HUES6 (cell line): ENCODE results near the gene ANO10.
"Not testable (repeated sequence)": the region's sequence is repeated elsewhere in the genome, so short reads cannot be mapped to it uniquely, and the experiment has no call there.

Experiments
- H3K27ac ChIP-seq: 2 replicates; pipeline ENCODE4 v1.7.0; 2013; ENCODE audit warnings: low read depth, mild to moderate bottlenecking, low read length, inconsistent platforms
- H3K27me3 ChIP-seq: 2 replicates; pipeline ENCODE4 v1.6.1; 2013; ENCODE audit warnings: low read length; ENCODE audit not compliant: control insufficient read depth, insufficient read depth
- H3K36me3 ChIP-seq: 2 replicates; pipeline ENCODE4 v1.6.1; 2013; ENCODE audit warnings: low read length; ENCODE audit not compliant: control insufficient read depth, insufficient read depth
- H3K4me1 ChIP-seq: 2 replicates; pipeline ENCODE4 v1.6.1; 2013; ENCODE audit warnings: low read length; ENCODE audit not compliant: control insufficient read depth, insufficient read depth
- H3K4me3 ChIP-seq: 2 replicates; pipeline ENCODE4 v1.5.1; 2013; ENCODE audit warnings: low read depth, low read length
- H3K9ac ChIP-seq: one replicate; pipeline ENCODE4 v1.6.1; 2013; ENCODE audit warnings: mild to moderate bottlenecking, low read length
- H3K9me3 ChIP-seq: 2 replicates; pipeline ENCODE4 v1.6.1; 2013; ENCODE audit warnings: low read depth, low read length; ENCODE audit not compliant: control insufficient read depth, insufficient read depth

Gene ANO10

DNA sequence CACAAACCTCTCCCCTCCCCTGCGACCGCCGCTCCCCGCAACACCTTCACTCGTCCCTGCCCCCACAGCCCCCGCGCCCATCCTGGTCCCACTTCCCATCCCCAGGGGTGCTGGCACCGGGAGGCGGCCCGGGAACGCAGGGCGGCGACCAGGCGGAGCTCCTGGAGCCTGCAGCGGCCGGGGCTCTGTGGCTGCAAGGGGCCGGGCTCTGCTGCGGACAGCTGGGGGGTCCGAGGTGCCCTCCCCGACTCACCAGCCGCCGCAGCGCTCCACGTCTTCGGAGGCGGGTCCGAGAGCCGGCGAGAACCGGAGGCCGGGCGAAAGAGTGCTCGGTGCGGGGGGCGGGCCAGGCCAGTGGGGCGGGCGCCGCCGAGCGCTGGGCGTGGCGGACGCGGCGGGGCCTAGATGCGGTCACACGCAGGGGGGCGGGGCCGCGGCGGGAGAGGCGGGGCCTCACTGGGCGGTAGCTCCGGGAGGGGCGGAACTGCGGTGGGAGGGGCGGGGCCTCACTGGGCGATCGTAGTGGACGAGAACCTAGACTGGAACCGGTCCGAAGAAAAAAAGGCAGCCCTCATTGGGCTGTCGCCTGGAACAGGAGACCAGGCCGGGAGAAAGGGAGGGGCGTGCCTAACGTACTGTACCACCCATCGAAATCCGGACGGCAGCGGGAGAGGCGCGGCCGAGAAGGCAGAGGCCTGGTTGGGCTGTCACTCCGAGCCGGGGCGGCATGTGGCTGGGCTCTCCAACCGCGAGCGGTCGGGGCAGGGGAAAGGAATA lies at the start of gene ANO10:
Gene ANO10, minus strand, starts transcription at position 356 of the 777 bp plus-strand sequence. CDS start 16,159 bp downstream, outside the sequence.
- H3K36me3 ChIP-seq, result no peaks in the 10 kb centered on the region
- peak within 1 kb of the TSS; percentile 81 for H3K27ac ChIP-seq
- peaks cover under 1% of the 10 kb centered on the region; the same call in 1 of the 2 replicates for H3K9me3 ChIP-seq
- H3K4me3 ChIP-seq, result peak within 1 kb of the TSS; percentile 95
- H3K4me1 ChIP-seq, result peaks cover 4% of the 10 kb centered on the region; the same call in 1 of the 2 replicates
- H3K9ac ChIP-seq, result peak within 1 kb of the TSS; percentile 79
- no peaks in the 10 kb centered on the region for H3K27me3 ChIP-seq

DNA sequence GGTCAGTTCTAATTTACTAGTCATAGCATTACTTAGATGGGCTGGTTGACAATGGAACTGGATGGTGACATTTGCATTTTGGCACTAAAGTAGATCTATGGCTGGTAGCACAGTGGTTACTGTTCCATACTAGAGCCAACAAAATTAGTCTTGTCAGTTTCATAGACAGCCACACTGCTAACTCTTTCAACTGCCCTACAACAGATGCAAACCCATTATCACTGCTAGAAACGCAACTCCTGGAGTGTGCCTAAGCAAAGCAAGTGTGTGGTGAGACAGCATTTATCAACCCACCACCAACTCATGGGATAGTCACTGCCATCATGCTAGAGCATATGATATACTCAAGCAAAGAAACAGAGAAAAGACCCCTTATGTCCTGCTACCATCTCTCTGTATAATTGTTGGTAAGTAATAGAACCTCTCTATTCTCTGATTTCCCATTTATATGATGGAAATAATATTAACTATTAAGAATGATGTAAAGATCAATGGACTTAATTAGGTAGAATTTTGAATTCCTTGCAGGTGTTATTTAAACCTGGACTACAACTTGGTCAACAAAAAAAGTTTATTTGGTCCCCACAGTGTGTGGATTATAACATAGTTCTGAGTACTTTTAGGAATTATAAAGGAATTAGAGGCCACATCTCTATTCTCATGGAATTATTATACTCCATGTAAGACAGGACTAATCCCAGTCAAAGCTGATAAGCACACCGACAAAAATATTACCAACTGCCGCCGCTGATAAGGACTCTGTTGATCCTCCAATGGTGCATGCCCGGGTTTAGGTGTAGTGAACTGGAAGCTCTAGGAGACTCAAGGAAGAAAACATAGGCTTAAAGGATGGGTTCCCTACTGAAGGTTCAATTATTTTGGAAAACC lies 49.1 kb upstream of the ANO10 start:
- H3K4me1 ChIP-seq, result no peaks in the 10 kb centered on the region; the same call in 1 of the 2 replicates
- no peak overlapping the region for H3K9ac ChIP-seq
- no peak overlapping the region for H3K27ac ChIP-seq
- no peaks in the 10 kb centered on the region for H3K9me3 ChIP-seq
- no peaks in the 10 kb centered on the region for H3K27me3 ChIP-seq
- no peak overlapping the region for H3K4me3 ChIP-seq
- H3K36me3 ChIP-seq, result no peaks in the 10 kb centered on the region

DNA sequence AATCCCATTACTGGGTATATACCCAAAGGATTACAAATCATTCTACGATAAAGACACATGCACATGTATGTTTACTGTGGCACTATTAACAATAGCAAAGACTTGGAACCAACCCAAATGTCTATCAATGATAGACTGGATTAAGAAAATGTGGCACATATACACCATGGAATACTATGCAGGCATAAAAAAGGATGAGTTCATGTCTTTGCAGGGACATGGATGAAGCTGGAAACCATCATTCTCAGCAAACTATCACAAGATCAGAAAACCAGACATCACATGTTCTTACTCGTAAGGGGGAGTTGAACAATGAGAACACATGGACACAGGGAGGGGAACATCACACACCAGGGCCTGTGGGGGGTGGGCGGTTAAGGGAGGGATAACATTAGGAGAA lies 43.2 kb upstream of the ANO10 start:
- not testable (repeated sequence) for H3K4me3 ChIP-seq, H3K27ac ChIP-seq, H3K27me3 ChIP-seq, H3K36me3 ChIP-seq, H3K9me3 ChIP-seq, H3K9ac ChIP-seq, H3K4me1 ChIP-seq

- H3K9ac ChIP-seq, H3K4me1 ChIP-seq, H3K4me3 ChIP-seq, H3K27me3 ChIP-seq, H3K36me3 ChIP-seq, H3K9me3 ChIP-seq, H3K27ac ChIP-seq: not testable (repeated sequence)
Measured at GRCh38 chr3:43661376-43661775, 39.6 kb upstream of the ANO10 start.

DNA sequence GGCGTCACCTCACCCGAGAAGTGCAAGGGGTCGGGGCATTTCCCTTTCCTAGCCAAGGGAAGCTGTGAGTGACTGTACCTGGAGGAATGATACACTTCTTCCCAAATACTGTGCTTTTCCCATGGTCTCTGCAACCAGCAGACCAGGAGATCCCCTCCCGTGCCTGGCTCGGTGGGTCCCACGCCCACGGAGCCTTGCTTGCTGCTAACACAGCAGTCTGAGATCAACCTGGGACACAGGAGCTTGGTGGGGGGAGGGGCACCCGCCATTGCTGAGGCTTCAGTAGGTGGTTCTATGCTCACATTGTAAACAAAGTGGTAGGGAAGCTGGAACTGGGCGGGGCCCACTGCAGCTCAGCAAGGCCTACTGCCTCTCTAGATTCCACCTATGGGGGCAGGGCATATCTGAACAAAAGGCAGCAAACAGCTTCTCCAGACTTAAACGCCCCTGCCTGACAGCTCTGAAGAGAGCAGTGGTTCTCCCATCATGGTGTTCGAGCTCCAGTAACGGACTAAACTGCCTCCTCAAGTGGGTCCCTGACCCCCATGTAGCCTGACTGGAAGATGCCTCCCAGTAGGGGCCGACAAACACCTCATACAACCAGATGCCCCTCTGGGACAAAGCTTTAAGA lies 37.6 kb upstream of the ANO10 start:
- H3K27ac ChIP-seq, result no peak overlapping the region
- H3K36me3 ChIP-seq, result no peaks in the 10 kb centered on the region
- no peaks in the 10 kb centered on the region; the same call in 1 of the 2 replicates for H3K9me3 ChIP-seq
- H3K4me1 ChIP-seq, result peaks cover 5% of the 10 kb centered on the region; the same call in 1 of the 2 replicates
- H3K27me3 ChIP-seq, result no peaks in the 10 kb centered on the region
- no peak overlapping the region for H3K9ac ChIP-seq
- H3K4me3 ChIP-seq, result peak overlapping the region; percentile 28; the same call in 1 of the 2 replicates

- not testable (repeated sequence) for H3K4me1 ChIP-seq, H3K27me3 ChIP-seq, H3K4me3 ChIP-seq, H3K9me3 ChIP-seq, H3K27ac ChIP-seq, H3K36me3 ChIP-seq, H3K9ac ChIP-seq
Measured at GRCh38 chr3:43656390-43656789, 34.6 kb upstream of the ANO10 start.

- Histone ChIP-seq H3K27ac (no peak overlapping the region), H3K9ac (no peak overlapping the region), H3K9me3 (no peaks in the 10 kb centered on the region), H3K36me3 (no peaks in the 10 kb centered on the region), H3K4me1 (peaks cover 16% of the 10 kb centered on the region), H3K27me3 (no peaks in the 10 kb centered on the region), H3K4me3 (no peak overlapping the region)
Measured at GRCh38 chr3:43650345-43650744, 28.5 kb upstream of the ANO10 start.

GRCh38 chr3:43649365-43649968 lies 27.7 kb upstream of the ANO10 start:
- Histone ChIP-seq H3K4me1 (peaks cover 16% of the 10 kb centered on the region), H3K36me3 (no peaks in the 10 kb centered on the region), H3K9me3 (no peaks in the 10 kb centered on the region), H3K4me3 (no peak overlapping the region), H3K9ac (no peak overlapping the region), H3K27me3 (no peaks in the 10 kb centered on the region), H3K27ac (no peak overlapping the region)

DNA sequence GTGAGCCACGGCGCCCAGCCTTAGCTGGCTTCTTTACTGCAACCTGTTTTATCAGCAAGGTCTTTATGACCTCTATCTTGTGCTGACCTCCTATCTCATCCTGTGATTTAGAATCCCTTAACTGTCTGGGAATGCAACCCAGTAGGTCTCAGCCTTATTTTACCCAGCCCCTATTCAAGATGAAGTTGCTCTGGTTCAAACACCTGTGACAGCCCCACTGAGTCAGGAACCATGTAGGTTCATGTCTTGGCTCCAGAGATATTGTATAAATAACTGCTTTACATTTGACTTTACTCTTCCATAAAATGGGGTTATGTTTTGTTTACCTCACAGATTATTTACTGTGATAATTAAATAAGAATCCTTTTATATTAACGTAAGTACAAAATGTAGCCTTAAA lies 27.1 kb upstream of the ANO10 start:
- Histone ChIP-seq H3K27ac (no peak overlapping the region), H3K4me1 (peaks cover 16% of the 10 kb centered on the region), H3K36me3 (no peaks in the 10 kb centered on the region), H3K9me3 (no peaks in the 10 kb centered on the region), H3K9ac (no peak overlapping the region), H3K27me3 (no peaks in the 10 kb centered on the region), H3K4me3 (no peak overlapping the region)

DNA sequence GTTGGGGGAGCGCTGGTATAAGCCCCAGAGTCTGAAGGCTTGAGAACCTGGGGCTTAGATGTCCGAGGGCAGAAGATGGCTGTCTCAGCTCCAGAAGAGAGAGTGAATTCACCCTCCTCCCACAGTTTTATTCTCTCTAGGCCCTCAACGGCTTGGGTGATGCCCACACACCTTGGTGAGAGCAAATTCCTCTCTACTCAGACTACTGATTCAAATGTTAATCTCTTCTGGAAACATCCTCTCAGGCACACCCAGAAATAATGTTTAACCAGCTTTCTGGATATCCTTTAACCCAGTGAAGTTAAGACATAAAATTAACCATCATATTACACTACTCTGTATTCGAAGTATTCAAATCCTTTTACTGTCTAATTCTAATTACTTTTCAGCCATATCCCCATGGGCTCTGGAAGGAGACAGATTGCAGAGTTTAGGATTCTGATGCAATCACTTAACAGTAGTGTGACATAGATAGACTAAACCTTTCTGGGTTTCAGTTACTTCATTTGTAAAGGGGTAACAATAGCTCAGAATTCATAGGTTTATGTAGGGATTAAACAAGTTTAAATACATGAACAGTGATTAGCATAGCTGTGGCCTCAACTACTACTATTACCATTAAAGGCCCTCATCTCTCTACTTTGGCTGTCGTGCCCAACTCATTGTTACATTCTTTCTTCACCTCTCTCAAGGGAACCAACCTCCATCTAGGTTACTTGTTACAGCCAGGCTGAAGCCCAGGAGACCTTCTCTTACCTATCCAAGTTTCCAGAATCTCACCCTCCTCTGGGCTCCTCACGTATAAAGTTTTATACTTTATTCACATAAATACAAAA lies 25.7 kb upstream of the ANO10 start:
- no peak overlapping the region for H3K9ac ChIP-seq

More for the DNA sequence above, 25.7 kb upstream of the ANO10 start:
- Histone ChIP-seq H3K4me3 (no peak overlapping the region), H3K9me3 (no peaks in the 10 kb centered on the region), H3K27ac (no peak overlapping the region), H3K27me3 (no peaks in the 10 kb centered on the region), H3K4me1 (peaks cover 16% of the 10 kb centered on the region), H3K36me3 (no peaks in the 10 kb centered on the region)
